Hepatocyte (in vitro differentiated cells): Measurements from ENCODE around the gene FOXN4. TPM values are rescaled to one million over a fixed set of nuclear protein-coding genes. Genes with fewer than 3 reads are reported as not detected.

Source experiments
- DNase-seq: peaks from one replicate; pipeline ENCODE4 v3.0.0-alpha.2; 2016; ENCODE audit warnings: low spot score
- H2AFZ ChIP-seq: fragments of 200-600 bp; sonication (generic); 2 replicates; pipeline ENCODE4 v1.6.0; 2016; ENCODE audit warnings: antibody characterized with exemption, mild to moderate bottlenecking
- H3K27ac ChIP-seq: fragments of 200-600 bp; sonication (generic); 2 replicates; pipeline ENCODE4 v1.5.1; 2016; ENCODE audit warnings: mild to moderate bottlenecking
- H3K27me3 ChIP-seq: fragments of 200-600 bp; sonication (generic); 2 replicates; pipeline ENCODE4 v1.6.1; 2016
- H3K36me3 ChIP-seq: fragments of 200-600 bp; sonication (generic); replicated peaks from 2 replicates; pipeline ENCODE4 v1.5.1; 2016; ENCODE audit warnings: low read depth; ENCODE audit not compliant: insufficient read depth
- H3K4me1 ChIP-seq: fragments of 200-600 bp; sonication (generic); 2 replicates; pipeline ENCODE4 v1.5.1; 2016; ENCODE audit warnings: mild to moderate bottlenecking, moderate library complexity; ENCODE audit not compliant: insufficient read depth
- H3K4me2 ChIP-seq: fragments of 200-600 bp; sonication (generic); 2 replicates; pipeline ENCODE4 v1.6.0; 2016
- H3K4me3 ChIP-seq: fragments of 200-600 bp; sonication (generic); 2 replicates; pipeline ENCODE4 v1.5.1; 2016; ENCODE audit warnings: mild to moderate bottlenecking
- H3K79me2 ChIP-seq: fragments of 200-600 bp; sonication (generic); 2 replicates; pipeline ENCODE4 v1.6.0; 2017; ENCODE audit warnings: mild to moderate bottlenecking
- H3K9me2 ChIP-seq: fragments of 200-600 bp; sonication (generic); replicated peaks from 2 replicates; pipeline ENCODE4 v1.6.0; 2017; ENCODE audit warnings: mild to moderate bottlenecking; ENCODE audit not compliant: insufficient read depth
- H3K9me3 ChIP-seq: fragments of 200-600 bp; sonication (generic); 2 replicates; pipeline ENCODE4 v1.5.1; 2016; ENCODE audit warnings: low read depth, mild to moderate bottlenecking
- H4K20me1 ChIP-seq: fragments of 200-600 bp; sonication (generic); 2 replicates; pipeline ENCODE4 v1.6.0; 2016; ENCODE audit warnings: mild to moderate bottlenecking; ENCODE audit not compliant: insufficient read depth, poor library complexity, severe bottlenecking
- CTCF ChIP-seq: fragments of 200-600 bp; sonication (generic); IDR thresholded peaks from 2 replicates; pipeline ENCODE4 v1.5.1; 2016; ENCODE audit warnings: antibody characterized with exemption, mild to moderate bottlenecking; ENCODE audit not compliant: poor library complexity
- EZH2 ChIP-seq: fragments of 200-600 bp; sonication (generic); IDR thresholded peaks from 2 replicates; pipeline ENCODE4 v1.6.1; 2016; ENCODE audit warnings: antibody characterized with exemption, mild to moderate bottlenecking, borderline replicate concordance
- EZH2phosphoT487 ChIP-seq: fragments of 200-600 bp; sonication (generic); IDR thresholded peaks from one replicate; pipeline ENCODE4 v1.6.1; 2018; ENCODE audit warnings: antibody characterized with exemption, mild to moderate bottlenecking, low read depth, moderate library complexity; ENCODE audit not compliant: unreplicated experiment, severe bottlenecking
- WGBS: methylation state at CpG from one replicate; pipeline ENCODE4 v1.1.6; 2016; ENCODE audit warnings: low lambda C conversion rate; ENCODE audit errors: missing lambda C conversion rate; 5-methylcytosine and 5-hydroxymethylcytosine counted together
- polyA plus RNA-seq: library from polyadenylated mRNA; unstranded; fragments of >200 nt; fragmentation: Nextera tagmentation; extraction: Ambion mirVana; gene quantifications from 2 replicates; pipeline ENCODE4 v1.2.1, GENCODE V29; 2016
- total RNA-seq: library from RNA; depleted of rRNA; stranded (reverse); fragments of >200 nt; gene quantifications from 2 replicates; pipeline ENCODE4 v1.2.3, GENCODE V29; 2014

FOXN4 gene
- total and polyA plus RNA-seq, 2 experiments from 2014 or later: not detected

- Histone ChIP-seq H3K27ac (no peak overlapping the region), H4K20me1 (no peaks in the 10 kb centered on the region), H2AFZ (no peak overlapping the region), H3K4me3 (no peak overlapping the region), H3K27me3 (no peaks in the 10 kb centered on the region), H3K9me3 (no peaks in the 10 kb centered on the region), H3K79me2 (no peaks in the 10 kb centered on the region), H3K4me2 (no peak overlapping the region), H3K36me3 (no peaks in the 10 kb centered on the region), H3K9me2 (no peaks in the 10 kb centered on the region), H3K4me1 (no peaks in the 10 kb centered on the region)
- no peak for DNase-seq
- WGBS: 92% methylated on average over 14 of the region's 14 CpGs
- TF ChIP-seq EZH2phosphoT487 (no peak), CTCF (no peak), EZH2 (no peak)
Observed at GRCh38 chr12:109267361-109267760, 41.7 kb downstream of the FOXN4 start.

- Histone ChIP-seq H3K4me3 (no peak overlapping the region), H3K27me3 (no peaks in the 10 kb centered on the region), H2AFZ (no peak overlapping the region), H3K4me2 (no peak overlapping the region), H4K20me1 (no peaks in the 10 kb centered on the region), H3K36me3 (no peaks in the 10 kb centered on the region), H3K4me1 (no peaks in the 10 kb centered on the region), H3K9me2 (no peaks in the 10 kb centered on the region), H3K27ac (no peak overlapping the region), H3K79me2 (no peaks in the 10 kb centered on the region), H3K9me3 (no peaks in the 10 kb centered on the region)
- DNase-seq: no peak
- TF ChIP-seq EZH2phosphoT487 (no peak), CTCF (no peak), EZH2 (no peak)
- WGBS: 75% methylated on average over 11 of the region's 16 CpGs
Observed at GRCh38 chr12:109266106-109266879, 42.8 kb downstream of the FOXN4 start.

GRCh38 chr12:109264943-109265650, 44.0 kb downstream of the FOXN4 start:
- Histone ChIP-seq H3K79me2 (no peaks in the 10 kb centered on the region), H3K27me3 (no peaks in the 10 kb centered on the region), H3K4me2 (no peak overlapping the region), H3K9me2 (no peaks in the 10 kb centered on the region), H3K9me3 (no peaks in the 10 kb centered on the region), H3K4me3 (no peak overlapping the region), H4K20me1 (no peaks in the 10 kb centered on the region), H2AFZ (no peak overlapping the region), H3K27ac (no peak overlapping the region), H3K36me3 (no peaks in the 10 kb centered on the region), H3K4me1 (no peaks in the 10 kb centered on the region)
- no peak for TF ChIP-seq EZH2phosphoT487
- TF ChIP-seq CTCF: no peak
- TF ChIP-seq EZH2: no peak
- no peak for DNase-seq
- WGBS: 97% methylated on average over 27 of the region's 27 CpGs
